ENCODE results near the gene SERTAD3. TPM values are rescaled to one million over a fixed set of nuclear protein-coding genes. Genes with fewer than 3 reads are reported as not detected.
"Not testable (repeated sequence)": the region's sequence is repeated elsewhere in the genome, so short reads cannot be mapped to it uniquely, and the experiment has no call there.

SERTAD3 gene
- total RNA-seq, 1 donor from 2014 or later = 13.1 TPM

GRCh38 chr19:40419066-40419612 is 25.0 kb downstream of the SERTAD3 start:
- H3K9me3 Mint-ChIP-seq = no peaks in the 10 kb centered on the region
- peak overlapping the region; percentile 6 for H3K4me3 Mint-ChIP-seq (ENCODE audit: low read depth)
- peaks cover 21% of the 10 kb centered on the region for H3K4me1 Mint-ChIP-seq (ENCODE audit: low read depth)
- intact Hi-C loops (cut with micrococcal nuclease) = no loop called here
- H3K36me3 Mint-ChIP-seq (ENCODE audit: low read depth) = peaks cover 9% of the 10 kb centered on the region
- DNase-seq (ENCODE audit: low spot score) = no peak
- no peak overlapping the region for H3K27ac Mint-ChIP-seq
- H3K27me3 Mint-ChIP-seq (ENCODE audit: low read depth) = no peaks in the 10 kb centered on the region

GRCh38 chr19:40418040-40418439 is 26.1 kb downstream of the SERTAD3 start:
- H3K27ac Mint-ChIP-seq = peak overlapping the region; percentile 3

GRCh38 chr19:40417643-40417981 is 26.5 kb downstream of the SERTAD3 start:
- Mint-ChIP-seq H3K4me3 (ENCODE audit: low read depth) (no peak overlapping the region), H3K4me1 (ENCODE audit: low read depth) (peaks cover 22% of the 10 kb centered on the region), H3K9me3 (no peaks in the 10 kb centered on the region), H3K27ac (no peak overlapping the region), H3K36me3 (ENCODE audit: low read depth) (peaks cover 9% of the 10 kb centered on the region), H3K27me3 (ENCODE audit: low read depth) (no peaks in the 10 kb centered on the region)
- no peak for DNase-seq (ENCODE audit: low spot score)
- intact Hi-C loops (cut with micrococcal nuclease) = no loop called here

More at GRCh38 chr19:40418040-40418439, 26.1 kb downstream of the SERTAD3 start:
- no peaks in the 10 kb centered on the region for H3K27me3 Mint-ChIP-seq (ENCODE audit: low read depth)
- H3K36me3 Mint-ChIP-seq (ENCODE audit: low read depth) = peaks cover 9% of the 10 kb centered on the region
- H3K9me3 Mint-ChIP-seq = no peaks in the 10 kb centered on the region
- intact Hi-C loops (cut with micrococcal nuclease) = no loop called here
- H3K4me3 Mint-ChIP-seq (ENCODE audit: low read depth) = no peak overlapping the region
- H3K4me1 Mint-ChIP-seq (ENCODE audit: low read depth) = peaks cover 22% of the 10 kb centered on the region
- DNase-seq (ENCODE audit: low spot score) = no peak

GRCh38 chr19:40416918-40417642 is 27.1 kb downstream of the SERTAD3 start:
- intact Hi-C loops (cut with micrococcal nuclease) = no loop called here
- Mint-ChIP-seq H3K4me3 (ENCODE audit: low read depth) (no peak overlapping the region), H3K27me3 (ENCODE audit: low read depth) (no peaks in the 10 kb centered on the region), H3K4me1 (ENCODE audit: low read depth) (peaks cover 16% of the 10 kb centered on the region), H3K36me3 (ENCODE audit: low read depth) (peaks cover 4% of the 10 kb centered on the region), H3K9me3 (no peaks in the 10 kb centered on the region), H3K27ac (peak overlapping the region; percentile 3)
- no peak for DNase-seq (ENCODE audit: low spot score)

- Mint-ChIP-seq H3K27me3 (ENCODE audit: low read depth) (no peaks in the 10 kb centered on the region), H3K4me3 (ENCODE audit: low read depth) (no peak overlapping the region), H3K27ac (peak overlapping the region; percentile 45), H3K9me3 (no peaks in the 10 kb centered on the region), H3K4me1 (ENCODE audit: low read depth) (peaks cover 12% of the 10 kb centered on the region), H3K36me3 (ENCODE audit: low read depth) (no peaks in the 10 kb centered on the region)
- intact Hi-C loops (cut with micrococcal nuclease) = no loop called here
- DNase-seq (ENCODE audit: low spot score) = no peak
Measured at GRCh38 chr19:40415768-40416167, 28.4 kb downstream of the SERTAD3 start.

GRCh38 chr19:40414542-40415535 is 29.3 kb downstream of the SERTAD3 start:
- peaks cover 12% of the 10 kb centered on the region for H3K4me1 Mint-ChIP-seq (ENCODE audit: low read depth)
- no peaks in the 10 kb centered on the region for H3K9me3 Mint-ChIP-seq
- no peak overlapping the region for H3K27ac Mint-ChIP-seq
- no peak overlapping the region for H3K4me3 Mint-ChIP-seq (ENCODE audit: low read depth)
- no peaks in the 10 kb centered on the region for H3K27me3 Mint-ChIP-seq (ENCODE audit: low read depth)
- H3K36me3 Mint-ChIP-seq (ENCODE audit: low read depth) = no peaks in the 10 kb centered on the region
- no peak for DNase-seq (ENCODE audit: low spot score)
- intact Hi-C loops (cut with micrococcal nuclease) = no loop called here

- H3K4me3 Mint-ChIP-seq (ENCODE audit: low read depth) = no peak within 1 kb of the TSS
- intact Hi-C loops (cut with micrococcal nuclease) = no loop called here
- peaks cover 11% of the 10 kb centered on the region for H3K4me1 Mint-ChIP-seq (ENCODE audit: low read depth)
- DNase-seq (ENCODE audit: low spot score) = no peak
- H3K27me3 Mint-ChIP-seq (ENCODE audit: low read depth) = no peaks in the 10 kb centered on the region
- no peaks in the 10 kb centered on the region for H3K9me3 Mint-ChIP-seq
- no peaks in the 10 kb centered on the region for H3K36me3 Mint-ChIP-seq (ENCODE audit: low read depth)
- no peak within 1 kb of the TSS for H3K27ac Mint-ChIP-seq
Measured at GRCh38 chr19:40413291-40413845, 30.8 kb downstream of the SERTAD3 start, which contains the start of gene PRX. PRX (minus strand) TSS chr19:40413378; CDS start chr19:40407932, 5,446 bp downstream.

- no peak overlapping the region for H3K27ac Mint-ChIP-seq
- no peaks in the 10 kb centered on the region for H3K27me3 Mint-ChIP-seq (ENCODE audit: low read depth)
- H3K9me3 Mint-ChIP-seq = no peaks in the 10 kb centered on the region
- intact Hi-C loops (cut with micrococcal nuclease) = no loop called here
- no peaks in the 10 kb centered on the region for H3K36me3 Mint-ChIP-seq (ENCODE audit: low read depth)
- no peak for DNase-seq (ENCODE audit: low spot score)
- no peak overlapping the region for H3K4me3 Mint-ChIP-seq (ENCODE audit: low read depth)
- H3K4me1 Mint-ChIP-seq (ENCODE audit: low read depth) = peaks cover 11% of the 10 kb centered on the region
Measured at GRCh38 chr19:40412866-40413265, 31.3 kb downstream of the SERTAD3 start.

- Mint-ChIP-seq H3K4me1 (ENCODE audit: low read depth) (peaks cover 8% of the 10 kb centered on the region), H3K27ac (no peak overlapping the region), H3K27me3 (ENCODE audit: low read depth) (no peaks in the 10 kb centered on the region), H3K4me3 (ENCODE audit: low read depth) (no peak overlapping the region), H3K36me3 (ENCODE audit: low read depth) (no peaks in the 10 kb centered on the region), H3K9me3 (no peaks in the 10 kb centered on the region)
- no peak for DNase-seq (ENCODE audit: low spot score)
- intact Hi-C loops (cut with micrococcal nuclease) = no loop called here
Measured at GRCh38 chr19:40411958-40412499, 32.1 kb downstream of the SERTAD3 start.

- intact Hi-C loops (cut with micrococcal nuclease) = no loop called here
- H3K4me1 Mint-ChIP-seq (ENCODE audit: low read depth) = peaks cover 4% of the 10 kb centered on the region
- H3K36me3 Mint-ChIP-seq (ENCODE audit: low read depth) = no peaks in the 10 kb centered on the region
- DNase-seq (ENCODE audit: low spot score) = no peak
- no peak overlapping the region for H3K4me3 Mint-ChIP-seq (ENCODE audit: low read depth)
- H3K27ac Mint-ChIP-seq = no peak overlapping the region
- no peaks in the 10 kb centered on the region for H3K27me3 Mint-ChIP-seq (ENCODE audit: low read depth)
- H3K9me3 Mint-ChIP-seq = no peaks in the 10 kb centered on the region
Measured at GRCh38 chr19:40411125-40411842, 32.9 kb downstream of the SERTAD3 start.

GRCh38 chr19:40410030-40410389 is 34.1 kb downstream of the SERTAD3 start:
- Mint-ChIP-seq H3K4me3 (ENCODE audit: low read depth) (no peak overlapping the region), H3K27me3 (ENCODE audit: low read depth) (no peaks in the 10 kb centered on the region), H3K36me3 (ENCODE audit: low read depth) (no peaks in the 10 kb centered on the region), H3K9me3 (no peaks in the 10 kb centered on the region), H3K4me1 (ENCODE audit: low read depth) (peaks cover 2% of the 10 kb centered on the region), H3K27ac (no peak overlapping the region)
- intact Hi-C loops (cut with micrococcal nuclease) = no loop called here
- no peak for DNase-seq (ENCODE audit: low spot score)

- H3K9me3 Mint-ChIP-seq; H3K36me3 Mint-ChIP-seq (ENCODE audit: low read depth); DNase-seq (ENCODE audit: low spot score); H3K4me1 Mint-ChIP-seq (ENCODE audit: low read depth); H3K27me3 Mint-ChIP-seq (ENCODE audit: low read depth); H3K27ac Mint-ChIP-seq; H3K4me3 Mint-ChIP-seq (ENCODE audit: low read depth); intact Hi-C loops (cut with micrococcal nuclease): not testable (repeated sequence)
Measured at GRCh38 chr19:40408598-40408925, 35.6 kb downstream of the SERTAD3 start.

All from activated T-helper 2 cell treated with anti-CD3 and anti-CD28 coated beads, Interferon-gamma antibody, Interleukin-2, Interleukin-4, amounts not matched to agents 10 μg/mL and 5 μg/mL and 100 μg/mL, durations not matched to agents 14 hours and 24 hours and 36 hours (primary cell).